ENCODE measurements around the gene UBE3D.
"Not testable (repeated sequence)": the region's sequence is repeated elsewhere in the genome, so short reads cannot be mapped to it uniquely, and the experiment has no call there.

UBE3D gene

GRCh38 chr6:82909551-82909950 lies 156.1 kb downstream of the UBE3D start:
- DNase-seq, result no peak

GRCh38 chr6:82908661-82909060 lies 157.0 kb downstream of the UBE3D start:
- DNase-seq, result no peak

- no peak for DNase-seq
These were observed 158.7 kb downstream of the UBE3D start for GRCh38 chr6:82906951-82907350.

GRCh38 chr6:82906489-82906888 lies 159.2 kb downstream of the UBE3D start:
- no peak for DNase-seq

GRCh38 chr6:82904860-82905259 lies 160.8 kb downstream of the UBE3D start:
- no peak for DNase-seq

- no peak for DNase-seq
These were observed 161.4 kb downstream of the UBE3D start for GRCh38 chr6:82904257-82904656.

GRCh38 chr6:82902290-82902689 lies 163.4 kb downstream of the UBE3D start:
- DNase-seq, result no peak

- DNase-seq, result no peak
These were observed 170.9 kb downstream of the UBE3D start for GRCh38 chr6:82894653-82895259.

GRCh38 chr6:82893889-82894652 lies 171.6 kb downstream of the UBE3D start:
- DNase-seq, result no peak

GRCh38 chr6:82891503-82891902 lies 174.1 kb downstream of the UBE3D start:
- not testable (repeated sequence) for DNase-seq

- no peak for DNase-seq
These were observed 174.6 kb downstream of the UBE3D start for GRCh38 chr6:82891076-82891475.

- no peak for DNase-seq
These were observed 175.4 kb downstream of the UBE3D start for GRCh38 chr6:82890240-82890639.

- DNase-seq, result no peak
These were observed 176.5 kb downstream of the UBE3D start for GRCh38 chr6:82889143-82889542.

- DNase-seq, result no peak
These were observed 183.1 kb downstream of the UBE3D start for GRCh38 chr6:82882363-82883023.

- no peak for DNase-seq
These were observed 184.1 kb downstream of the UBE3D start for GRCh38 chr6:82881519-82881918.

GRCh38 chr6:82878812-82879211 lies 186.8 kb downstream of the UBE3D start:
- no peak for DNase-seq

GRCh38 chr6:82877213-82878195 lies 188.1 kb downstream of the UBE3D start:
- DNase-seq, result no peak

- no peak for DNase-seq
These were observed 190.0 kb downstream of the UBE3D start for GRCh38 chr6:82875573-82876185.

- DNase-seq, result no peak
These were observed 190.8 kb downstream of the UBE3D start for GRCh38 chr6:82874867-82875266.

- no peak for DNase-seq
These were observed 193.5 kb downstream of the UBE3D start for GRCh38 chr6:82872185-82872584.

- no peak for DNase-seq
These were observed 195.0 kb downstream of the UBE3D start for GRCh38 chr6:82870582-82871172.

GRCh38 chr6:82869493-82869892 lies 196.1 kb downstream of the UBE3D start:
- no peak for DNase-seq

Measured in Kasumi-1 (cell line).